Measurements from ENCODE around the gene DDX49. TPM values are rescaled to one million over a fixed set of nuclear protein-coding genes. Genes with fewer than 3 reads are reported as not detected.

Gene DDX49
- total and polyA plus RNA-seq, 2 of the 4 experiments (the other 2 are of a cell fraction), result 50.9 to 52.1 TPM

GRCh38 chr19:18975011-18975410 is 55.5 kb downstream of the DDX49 start:
- ChIA-PET POLR2A (ENCODE audit: unreplicated experiment) (interaction anchor here (0.7 kb wide), 1 partner anchor 13 kb away, joined by 14 read pairs; no protein-coding TSS in a partner anchor), CTCF (no interaction called here)
- Histone ChIP-seq H4K91ac (ENCODE audit: insufficient read depth, low read depth, low read length) (no peak overlapping the region), H3K27ac (ENCODE audit: insufficient read depth, low read length) (no peak overlapping the region), H2BK20ac (ENCODE audit: low read depth, low read length) (no peak overlapping the region), H3K4ac (ENCODE audit: low read depth, low read length) (no peak overlapping the region), H4K8ac (ENCODE audit: low read depth in 2 of 2, low read length in 2 of 2) (no peak overlapping the region), H3K18ac (ENCODE audit: low read depth, low read length) (no peak overlapping the region), H2AFZ (replicated peaks; ENCODE audit: low read length, poor library complexity) (no peak overlapping the region), H3K4me1 (ENCODE audit: control insufficient read depth, insufficient read depth, low read length) (peaks cover 8% of the 10 kb centered on the region), H3K4me2 (ENCODE audit: low read depth, low read length) (no peak overlapping the region), H3K56ac (ENCODE audit: extremely low read depth, insufficient read depth, low read length) (no peak overlapping the region), H3K9me1 (ENCODE audit: insufficient read depth, low read length) (no peaks in the 10 kb centered on the region), H2AK5ac (ENCODE audit: low read depth, low read length) (peak overlapping the region; percentile 39; the same call in 1 of the 2 replicates), H2BK15ac (ENCODE audit: low read depth, low read length) (no peak overlapping the region), H3K9me3 (ENCODE audit: control insufficient read depth, insufficient read depth, low read length) (no peaks in the 10 kb centered on the region), H2AK9ac (replicated peaks; ENCODE audit: low read depth, low read length, poor library complexity) (no peak overlapping the region), H4K20me1 (ENCODE audit: insufficient read depth, low read length) (no peaks in the 10 kb centered on the region), H3K14ac (replicated peaks; ENCODE audit: low read depth, low read length) (no peak overlapping the region), H3K23ac (ENCODE audit: low read depth, low read length) (no peak overlapping the region), H3K27me3 (ENCODE audit: control insufficient read depth, insufficient read depth, low read length) (no peaks in the 10 kb centered on the region), H2BK120ac (ENCODE audit: low read depth, low read length) (no peak overlapping the region), H4K5ac (ENCODE audit: low read depth, low read length) (no peak overlapping the region), H3K79me1 (ENCODE audit: low read depth in 1 of 2, low read length in 2 of 2) (no peaks in the 10 kb centered on the region), H2BK5ac (ENCODE audit: low read depth, low read length, poor library complexity, severe bottlenecking) (no peak overlapping the region), H3K9ac (ENCODE audit: low read depth, low read length) (no peak overlapping the region), H3K36me3 (ENCODE audit: control insufficient read depth, insufficient read depth, low read length) (no peaks in the 10 kb centered on the region), H3K4me3 (ENCODE audit: insufficient read depth, low read depth, low read length) (no peak overlapping the region)
- dilution Hi-C loops (cut with HindIII; ENCODE audit: low sequenced_read_pairs, unreplicated experiment) (no loop called here), intact Hi-C loops (cut with micrococcal nuclease) (no loop called here), in situ Hi-C loops (cut with MboI; ENCODE audit: low sequenced_read_pairs) (no loop called here)
- no TSS peak for BruUV-seq (replicated peaks)
- no CpG with 5 or more reads among the region's 3 CpGs for WGBS, 2 experiments (ENCODE audit: extremely low coverage in 2 of 2, insufficient read length in 1 of 2)
- TF ChIP-seq CEBPB (IDR thresholded peaks at IDR 0.05; ENCODE audit: low read depth, low read length) (peak; percentile 74), ELK1 (IDR thresholded peaks at IDR 0.05; ENCODE audit: borderline replicate concordance, low read depth, low read length) (no peak)
- DNase-seq, result peak; percentile 62
- no peak; the same call in 1 of the 2 replicates for ATAC-seq (ENCODE audit: low read depth)
